HuH-7 (cell line): Measurements from ENCODE around the gene C13orf46.
"Not testable (repeated sequence)": the region's sequence is repeated elsewhere in the genome, so short reads cannot be mapped to it uniquely, and the experiment has no call there.

Experiments used
- DNase-seq: peaks from one replicate; pipeline ENCODE4 v3.0.0; 2011; ENCODE audit warnings: low spot score

C13orf46 gene

GRCh38 chr13:113991676-113992179 is 17.9 kb upstream of the C13orf46 start:
- no peak for DNase-seq

GRCh38 chr13:113991191-113991669 is 17.4 kb upstream of the C13orf46 start:
- no peak for DNase-seq

- DNase-seq: no peak
Observed at GRCh38 chr13:113990321-113990837, 16.5 kb upstream of the C13orf46 start.

GRCh38 chr13:113989585-113990300 is 15.9 kb upstream of the C13orf46 start:
- no peak for DNase-seq

GRCh38 chr13:113988859-113989258 is 15.0 kb upstream of the C13orf46 start:
- DNase-seq: not testable (repeated sequence)

- DNase-seq: no peak
Observed at GRCh38 chr13:113982296-113982661, 8.4 kb upstream of the C13orf46 start.

- DNase-seq: no peak
Observed at GRCh38 chr13:113981611-113982295, 7.9 kb upstream of the C13orf46 start.

GRCh38 chr13:113981194-113981605 is 7.3 kb upstream of the C13orf46 start:
- DNase-seq: no peak

- DNase-seq: no peak
Observed at GRCh38 chr13:113980489-113981064, 6.7 kb upstream of the C13orf46 start.

- no peak for DNase-seq
Observed at GRCh38 chr13:113979791-113980471, 6.1 kb upstream of the C13orf46 start.

GRCh38 chr13:113978741-113979481 is 5.0 kb upstream of the C13orf46 start:
- no peak for DNase-seq

- no peak for DNase-seq
Observed at GRCh38 chr13:113977976-113978375, 4.1 kb upstream of the C13orf46 start.

- no peak for DNase-seq
Observed at GRCh38 chr13:113976711-113977684, 3.1 kb upstream of the C13orf46 start.

GRCh38 chr13:113975416-113975815 is 1.5 kb upstream of the C13orf46 start:
- DNase-seq: no peak

GRCh38 chr13:113974304-113975281 is 717 bp upstream of the C13orf46 start:
- no peak for DNase-seq

- no peak for DNase-seq
Observed at GRCh38 chr13:113972451-113973217, 1.2 kb downstream of the C13orf46 start.

GRCh38 chr13:113971471-113972231 is 2.2 kb downstream of the C13orf46 start:
- DNase-seq: no peak
